CD14-positive monocyte (primary cell): Measurements from ENCODE around the gene PDE1C. TPM values are rescaled to one million over a fixed set of nuclear protein-coding genes. Genes with fewer than 3 reads are reported as not detected.

ENCODE experiments used
- DNase-seq, 3 donors: peaks; one replicate each; pipeline ENCODE4 v3.0.0-alpha.2; 2011 to 2022
- H2AFZ ChIP-seq: 2 replicates; pipeline ENCODE4 v1.6.0; 2012; ENCODE audit warnings: mild to moderate bottlenecking, low read depth, low read length, inconsistent platforms; ENCODE audit not compliant: insufficient read depth, poor library complexity, severe bottlenecking
- H3K27ac ChIP-seq, 2 donors: 1 replicate in 1 of 2; 2 replicates in 1 of 2; pipeline ENCODE4 v1.5.1; 2012 to 2013; ENCODE audit warnings: low read length in 2 of 2, control low read depth in 1 of 2, inconsistent platforms in 1 of 2, low read depth in 1 of 2, mild to moderate bottlenecking in 1 of 2
- H3K27me3 ChIP-seq, 2 donors: one replicate each; pipeline versions ENCODE4 v1.6.0 to v1.6.1; 2011 to 2013; ENCODE audit warnings: low read length in 2 of 2; ENCODE audit not compliant: control insufficient read depth in 2 of 2, insufficient read depth in 2 of 2
- H3K36me3 ChIP-seq, 2 donors: replicated peaks in 1 of 2; 1 replicate in 1 of 2; 2 replicates in 1 of 2; pipeline versions ENCODE4 v1.5.1 to v1.6.1; 2012 to 2013; ENCODE audit warnings: low read length in 2 of 2, control low read depth in 1 of 2, inconsistent platforms in 1 of 2, mild to moderate bottlenecking in 1 of 2; ENCODE audit not compliant: insufficient read depth in 2 of 2, control insufficient read depth in 1 of 2
- H3K4me1 ChIP-seq, 2 donors: 1 replicate in 1 of 2; 2 replicates in 1 of 2; pipeline versions ENCODE4 v1.5.1 to v1.6.1; 2012 to 2013; ENCODE audit warnings: low read length in 2 of 2, control low read depth in 1 of 2, inconsistent platforms in 1 of 2, mild to moderate bottlenecking in 1 of 2, moderate library complexity in 1 of 2; ENCODE audit not compliant: insufficient read depth in 2 of 2, control insufficient read depth in 1 of 2
- H3K4me2 ChIP-seq: replicated peaks from 2 replicates; pipeline ENCODE3; 2012; ENCODE audit warnings: low read length, moderate library complexity, mild to moderate bottlenecking; ENCODE audit not compliant: poor library complexity, severe bottlenecking; ENCODE audit errors: extremely low read depth
- H3K4me3 ChIP-seq, 3 experiments: fragments of 200-600 bp in 1 of 3; sonication (generic) in 1 of 3; replicated peaks in 1 of 3; 1 replicate in 2 of 3; 2 replicates in 1 of 3; pipeline ENCODE4 v1.5.1; 2011 to 2013; ENCODE audit warnings: low read length in 3 of 3, mild to moderate bottlenecking in 3 of 3, control low read depth in 2 of 3, low read depth in 2 of 3, inconsistent platforms in 1 of 3, moderate library complexity in 1 of 3
- H3K79me2 ChIP-seq: 2 replicates; pipeline ENCODE4 v1.6.0; 2012; ENCODE audit warnings: mild to moderate bottlenecking, control low read depth, inconsistent platforms, low read length, moderate library complexity; ENCODE audit not compliant: insufficient read depth
- H3K9ac ChIP-seq: 2 replicates; pipeline ENCODE4 v1.6.0; 2017; ENCODE audit warnings: low read length, mild to moderate bottlenecking; ENCODE audit not compliant: insufficient read depth, poor library complexity, severe bottlenecking
- H3K9me3 ChIP-seq, 2 donors: replicated peaks in 1 of 2; 1 replicate in 1 of 2; 2 replicates in 1 of 2; pipeline versions ENCODE4 v1.5.1 to v1.6.1; 2012 to 2013; ENCODE audit warnings: low read length in 2 of 2, control low read depth in 1 of 2; ENCODE audit not compliant: control insufficient read depth in 1 of 2, insufficient read depth in 1 of 2
- H4K20me1 ChIP-seq: 2 replicates; pipeline ENCODE4 v1.6.0; 2012; ENCODE audit warnings: mild to moderate bottlenecking, low read length, control low read depth, moderate library complexity; ENCODE audit not compliant: insufficient read depth
- H3K27ac Mint-ChIP-seq, 7 donors: one replicate each; pipeline ENCODE4 v1.8.0; 2020; ENCODE audit warnings: mild to moderate bottlenecking in 7 of 7, mixed read lengths in 7 of 7, moderate library complexity in 6 of 7, inconsistent platforms in 2 of 7
- H3K27me3 Mint-ChIP-seq, 3 donors: one replicate each; pipeline ENCODE4 v1.8.0; 2021 to 2022; ENCODE audit warnings: low read depth in 3 of 3, mild to moderate bottlenecking in 3 of 3, mixed read lengths in 3 of 3, moderate library complexity in 3 of 3, inconsistent platforms in 1 of 3
- H3K36me3 Mint-ChIP-seq, 2 donors: one replicate each; pipeline ENCODE4 v1.8.0; 2020; ENCODE audit warnings: mixed read lengths in 2 of 2, inconsistent platforms in 1 of 2, mild to moderate bottlenecking in 1 of 2
- H3K4me1 Mint-ChIP-seq: one replicate; pipeline ENCODE4 v1.8.0; 2020; ENCODE audit warnings: mild to moderate bottlenecking, mixed read lengths
- H3K4me3 Mint-ChIP-seq, 2 donors: one replicate each; pipeline ENCODE4 v1.8.0; 2020; ENCODE audit warnings: mild to moderate bottlenecking in 2 of 2, mixed read lengths in 2 of 2, moderate library complexity in 1 of 2
- H3K9me3 Mint-ChIP-seq, 7 donors: one replicate each; pipeline ENCODE4 v1.8.0; 2020 to 2022; ENCODE audit warnings: mixed read lengths in 7 of 7, mild to moderate bottlenecking in 6 of 7, moderate library complexity in 6 of 7, inconsistent platforms in 2 of 7
- CTCF ChIP-seq: fragments of 200-600 bp; IDR thresholded peaks from one replicate; pipeline ENCODE4 v1.8.0; 2022; ENCODE audit warnings: antibody characterized with exemption, mild to moderate bottlenecking
- WGBS: methylation state at CpG from one replicate; pipeline ENCODE4 v1.1.5; 2013; ENCODE audit warnings: missing lambda C conversion rate; ENCODE audit not compliant: insufficient coverage; 5-methylcytosine and 5-hydroxymethylcytosine counted together
- intact Hi-C, 2 donors: fragments of 100-400 bp; cut with micrococcal nuclease; formaldehyde crosslinking; loops; one replicate each; pipeline versions ENCODE4 v1.15.0 to v1.15.1; 2023
- polyA plus RNA-seq, 3 donors: library from polyadenylated mRNA; depleted of rRNA in 1 of 3; unstranded in 2 of 3; stranded (reverse) in 1 of 3; fragments of 300-500 nt in 2 of 3; fragments of >200 nt in 1 of 3; fragmentation: Illumina TruSeq in 2 of 3; gene quantifications; 1 replicate in 2 of 3; 2 replicates in 1 of 3; pipeline ENCODE4 v1.2.3, GENCODE V29; 2012 to 2021

The PDE1C gene
- polyA plus RNA-seq, 3 donors = not detected

GRCh38 chr7:31707089-31707488 is 363.1 kb downstream of the PDE1C start:
- Histone ChIP-seq H3K4me2 (no peak overlapping the region), H3K79me2 (no peaks in the 10 kb centered on the region), H3K36me3 (no peaks in the 10 kb centered on the region), H3K4me3 (no peak overlapping the region), H4K20me1 (no peaks in the 10 kb centered on the region), H3K9me3 (no peaks in the 10 kb centered on the region), H3K9ac (no peak overlapping the region), H3K27me3 (peaks cover 3 to 7% of the 10 kb centered on the region in 2 donors), H3K4me1 (peaks cover 8 to 10% of the 10 kb centered on the region in 2 donors), H3K27ac (no peak overlapping the region), H2AFZ (no peak overlapping the region)
- DNase-seq = no peak
- peaks cover 6 to 19% (median 7%) of the 10 kb centered on the region in 3 donors for H3K27me3 Mint-ChIP-seq
- H3K4me3 Mint-ChIP-seq = no peak overlapping the region
- peaks cover 0 to 3% (median 3%) of the 10 kb centered on the region in 7 donors for H3K9me3 Mint-ChIP-seq
- H3K36me3 Mint-ChIP-seq = no peaks in the 10 kb centered on the region
- TF ChIP-seq CTCF = no peak
- H3K4me1 Mint-ChIP-seq = peaks cover 8% of the 10 kb centered on the region
- 0% methylated on average over 1 of the region's 5 CpGs for WGBS
- H3K27ac Mint-ChIP-seq = no peak overlapping the region
- intact Hi-C loops = no loop called here

DNA sequence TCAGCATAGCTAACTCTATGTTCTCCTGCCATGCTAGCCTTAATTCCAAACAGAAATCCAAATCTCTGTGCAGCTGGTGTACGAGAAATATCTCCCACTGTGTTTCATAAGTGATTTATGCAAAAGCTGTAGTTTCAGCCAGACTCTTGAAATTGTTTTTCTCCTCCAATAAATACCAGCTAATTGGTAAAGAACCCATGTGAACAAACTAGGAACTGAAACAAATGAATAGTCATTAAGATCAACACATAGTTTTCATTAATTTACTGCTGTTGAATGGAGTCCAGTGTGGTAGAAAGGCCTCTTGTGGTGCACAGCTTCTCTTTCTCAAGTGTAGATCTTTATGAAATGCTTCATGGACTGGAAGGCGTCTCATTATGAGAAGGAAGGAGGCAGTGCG is 364.8 kb downstream of the PDE1C start:
- H2AFZ ChIP-seq = no peak overlapping the region
- no peak for TF ChIP-seq CTCF
- DNase-seq = no peak
- Mint-ChIP-seq H3K4me1 (peaks cover 8% of the 10 kb centered on the region), H3K27me3 (peaks cover 6 to 23% (median 7%) of the 10 kb centered on the region in 3 donors), H3K27ac (no peak overlapping the region), H3K36me3 (no peaks in the 10 kb centered on the region), H3K4me3 (no peak overlapping the region), H3K9me3 (peaks cover 0 to 3% (median 0%) of the 10 kb centered on the region in 7 donors)
- intact Hi-C loops = no loop called here
- peaks cover 3 to 7% of the 10 kb centered on the region in 2 donors for H3K27me3 ChIP-seq
- H3K9ac ChIP-seq = no peak overlapping the region
- peaks cover 8 to 10% of the 10 kb centered on the region in 2 donors for H3K4me1 ChIP-seq
- H3K4me2 ChIP-seq = no peak overlapping the region
- no peak overlapping the region for H3K4me3 ChIP-seq
- no peaks in the 10 kb centered on the region for H3K9me3 ChIP-seq
- H4K20me1 ChIP-seq = no peaks in the 10 kb centered on the region
- no CpG with 5 or more reads among the region's 3 CpGs for WGBS
- no peaks in the 10 kb centered on the region for H3K36me3 ChIP-seq
- no peak overlapping the region for H3K27ac ChIP-seq
- no peaks in the 10 kb centered on the region for H3K79me2 ChIP-seq
